Natural killer cell (primary cell): Measurements from ENCODE around the gene ANKFY1. TPM values are rescaled to one million over a fixed set of nuclear protein-coding genes. Genes with fewer than 3 reads are reported as not detected.
A peak's percentile ranks its signal among the peaks of the same experiment; 100 is the strongest.

Experiments
- ATAC-seq, 3 donors: fragments of 150-1000 bp in 2 of 3; fragments of 200-7000 bp in 1 of 3; cut with Tn5 transposase; 1 replicate in 1 of 3; 2 replicates in 2 of 3; pipeline ENCODE4 v1.10.0; 2021; ENCODE audit warnings: mild to moderate bottlenecking in 2 of 3, moderate library complexity in 2 of 3
- DNase-seq, 2 donors: peaks; one replicate each; pipeline versions ENCODE4 v3.0.0 to v3.0.0-alpha.2; 2013 to 2021; ENCODE audit warnings: mixed read lengths in 1 of 2
- H3K27ac ChIP-seq: one replicate; pipeline ENCODE4 v1.5.1; 2013; ENCODE audit warnings: mild to moderate bottlenecking, low read length
- H3K27me3 ChIP-seq: one replicate; pipeline ENCODE4 v1.6.1; 2013; ENCODE audit warnings: low read length; ENCODE audit not compliant: control insufficient read depth, insufficient read depth
- H3K36me3 ChIP-seq: one replicate; pipeline ENCODE4 v1.6.1; 2013; ENCODE audit warnings: low read length; ENCODE audit not compliant: control insufficient read depth, insufficient read depth
- H3K4me1 ChIP-seq: one replicate; pipeline ENCODE4 v1.6.1; 2013; ENCODE audit warnings: low read length; ENCODE audit not compliant: control insufficient read depth, insufficient read depth
- H3K4me3 ChIP-seq: one replicate; pipeline ENCODE4 v1.5.1; 2013; ENCODE audit warnings: low read length
- H3K9me3 ChIP-seq: one replicate; pipeline ENCODE4 v1.6.1; 2013; ENCODE audit warnings: low read length; ENCODE audit not compliant: control insufficient read depth, insufficient read depth
- H3K27ac Mint-ChIP-seq, 2 donors: one replicate each; pipeline ENCODE4 v1.8.0; 2022; ENCODE audit warnings: mild to moderate bottlenecking in 2 of 2, mixed read lengths in 2 of 2, moderate library complexity in 1 of 2
- H3K27me3 Mint-ChIP-seq, 2 donors: one replicate each; pipeline ENCODE4 v1.8.0; 2022; ENCODE audit warnings: low read depth in 2 of 2, mixed read lengths in 2 of 2
- H3K36me3 Mint-ChIP-seq: one replicate; pipeline ENCODE4 v1.8.0; 2022; ENCODE audit warnings: mixed read lengths
- H3K4me1 Mint-ChIP-seq, 2 donors: one replicate each; pipeline ENCODE4 v1.8.0; 2022; ENCODE audit warnings: mixed read lengths in 2 of 2
- H3K4me3 Mint-ChIP-seq: one replicate; pipeline ENCODE4 v1.8.0; 2022; ENCODE audit warnings: mild to moderate bottlenecking, moderate library complexity, mixed read lengths
- H3K9me3 Mint-ChIP-seq, 2 donors: one replicate each; pipeline ENCODE4 v1.8.0; 2022; ENCODE audit warnings: mixed read lengths in 2 of 2
- WGBS: methylation state at CpG from one replicate; pipeline ENCODE4 v1.1.7; 2013; ENCODE audit warnings: missing lambda C conversion rate; ENCODE audit not compliant: insufficient coverage; 5-methylcytosine and 5-hydroxymethylcytosine counted together
- intact Hi-C: fragments of 100-400 bp; cut with micrococcal nuclease; formaldehyde crosslinking; loops from one replicate; pipeline ENCODE4 v1.14.2; 2022
- total RNA-seq, 4 donors: library from RNA; stranded (reverse); fragments of 120-200 nt in 1 of 4; gene quantifications; one replicate each; pipeline versions ENCODE4 v1.2.3 to v1.2.4, GENCODE V29; 2013 to 2022
- TF ChIP-seq, protein P1 (sequence below): fragments of 200-600 bp; IDR thresholded peaks from one replicate; pipeline ENCODE4 v1.8.0; 2022; ENCODE audit warnings: antibody characterized with exemption

Gene ANKFY1
- total RNA-seq, 3 donors from 2014 or later (not counting 1 experiment from before 2014, with no cell fraction given) = 58.4 to 72.4 (median 68.8) TPM

- H3K9me3 Mint-ChIP-seq = no peaks in the 10 kb centered on the region
- no peaks in the 10 kb centered on the region for H3K4me1 Mint-ChIP-seq
- H3K4me3 ChIP-seq = no peak overlapping the region
- no peak overlapping the region for H3K27ac Mint-ChIP-seq
- 96% methylated on average over 4 of the region's 4 CpGs for WGBS
- H3K4me3 Mint-ChIP-seq = no peak overlapping the region
- ATAC-seq (no peak), DNase-seq (no peak)
- intact Hi-C loops = no loop called here
- no peaks in the 10 kb centered on the region for H3K9me3 ChIP-seq
- no peaks in the 10 kb centered on the region for H3K27me3 ChIP-seq
- no peaks in the 10 kb centered on the region for H3K36me3 Mint-ChIP-seq
- H3K36me3 ChIP-seq = peaks cover 19% of the 10 kb centered on the region
- TF ChIP-seq, protein P1, sequence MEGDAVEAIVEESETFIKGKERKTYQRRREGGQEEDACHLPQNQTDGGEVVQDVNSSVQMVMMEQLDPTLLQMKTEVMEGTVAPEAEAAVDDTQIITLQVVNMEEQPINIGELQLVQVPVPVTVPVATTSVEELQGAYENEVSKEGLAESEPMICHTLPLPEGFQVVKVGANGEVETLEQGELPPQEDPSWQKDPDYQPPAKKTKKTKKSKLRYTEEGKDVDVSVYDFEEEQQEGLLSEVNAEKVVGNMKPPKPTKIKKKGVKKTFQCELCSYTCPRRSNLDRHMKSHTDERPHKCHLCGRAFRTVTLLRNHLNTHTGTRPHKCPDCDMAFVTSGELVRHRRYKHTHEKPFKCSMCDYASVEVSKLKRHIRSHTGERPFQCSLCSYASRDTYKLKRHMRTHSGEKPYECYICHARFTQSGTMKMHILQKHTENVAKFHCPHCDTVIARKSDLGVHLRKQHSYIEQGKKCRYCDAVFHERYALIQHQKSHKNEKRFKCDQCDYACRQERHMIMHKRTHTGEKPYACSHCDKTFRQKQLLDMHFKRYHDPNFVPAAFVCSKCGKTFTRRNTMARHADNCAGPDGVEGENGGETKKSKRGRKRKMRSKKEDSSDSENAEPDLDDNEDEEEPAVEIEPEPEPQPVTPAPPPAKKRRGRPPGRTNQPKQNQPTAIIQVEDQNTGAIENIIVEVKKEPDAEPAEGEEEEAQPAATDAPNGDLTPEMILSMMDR = no peak
- H3K27ac ChIP-seq = no peak overlapping the region
- no peaks in the 10 kb centered on the region for H3K4me1 ChIP-seq
- no peaks in the 10 kb centered on the region for H3K27me3 Mint-ChIP-seq
Observed at GRCh38 chr17:4221163-4221562, 42.6 kb downstream of the ANKFY1 start.

- Mint-ChIP-seq H3K36me3 (peaks cover 2% of the 10 kb centered on the region), H3K9me3 (no peaks in the 10 kb centered on the region)
Observed at GRCh38 chr17:4220655-4221054, 43.1 kb downstream of the ANKFY1 start.

GRCh38 chr17:4219241-4219640, 44.5 kb downstream of the ANKFY1 start:
- peaks cover 7 to 8% of the 10 kb centered on the region in 2 donors for H3K4me1 Mint-ChIP-seq
- intact Hi-C loops = no loop called here
- no peak overlapping the region for H3K27ac ChIP-seq
- DNase-seq (no peak), ATAC-seq (no peak)
- peaks cover 17% of the 10 kb centered on the region for H3K36me3 ChIP-seq
- peaks cover 2% of the 10 kb centered on the region for H3K4me1 ChIP-seq
- H3K9me3 Mint-ChIP-seq = no peaks in the 10 kb centered on the region
- H3K4me3 Mint-ChIP-seq = no peak overlapping the region
- no peak overlapping the region for H3K4me3 ChIP-seq
- H3K9me3 ChIP-seq = no peaks in the 10 kb centered on the region
- no peaks in the 10 kb centered on the region for H3K27me3 Mint-ChIP-seq
- H3K27ac Mint-ChIP-seq = no peak overlapping the region
- H3K36me3 Mint-ChIP-seq = peaks cover 7% of the 10 kb centered on the region
- TF ChIP-seq, protein P1 = no peak
- H3K27me3 ChIP-seq = no peaks in the 10 kb centered on the region
- WGBS = 97% methylated on average over 3 of the region's 3 CpGs

More at GRCh38 chr17:4220655-4221054, 43.1 kb downstream of the ANKFY1 start:
- H3K4me1 ChIP-seq = no peaks in the 10 kb centered on the region
- H3K27ac ChIP-seq = no peak overlapping the region
- WGBS = 96% methylated on average over 6 of the region's 7 CpGs
- H3K4me1 Mint-ChIP-seq = peaks cover under 1 to 1% of the 10 kb centered on the region in 2 donors
- H3K4me3 ChIP-seq = no peak overlapping the region
- H3K9me3 ChIP-seq = no peaks in the 10 kb centered on the region
- intact Hi-C loops = no loop called here
- ATAC-seq = no peak
- H3K27ac Mint-ChIP-seq = no peak overlapping the region
- TF ChIP-seq, protein P1 = no peak
- no peaks in the 10 kb centered on the region for H3K27me3 Mint-ChIP-seq
- no peaks in the 10 kb centered on the region for H3K27me3 ChIP-seq
- no peak for DNase-seq
- no peak overlapping the region for H3K4me3 Mint-ChIP-seq
- H3K36me3 ChIP-seq = peaks cover 17% of the 10 kb centered on the region

DNA sequence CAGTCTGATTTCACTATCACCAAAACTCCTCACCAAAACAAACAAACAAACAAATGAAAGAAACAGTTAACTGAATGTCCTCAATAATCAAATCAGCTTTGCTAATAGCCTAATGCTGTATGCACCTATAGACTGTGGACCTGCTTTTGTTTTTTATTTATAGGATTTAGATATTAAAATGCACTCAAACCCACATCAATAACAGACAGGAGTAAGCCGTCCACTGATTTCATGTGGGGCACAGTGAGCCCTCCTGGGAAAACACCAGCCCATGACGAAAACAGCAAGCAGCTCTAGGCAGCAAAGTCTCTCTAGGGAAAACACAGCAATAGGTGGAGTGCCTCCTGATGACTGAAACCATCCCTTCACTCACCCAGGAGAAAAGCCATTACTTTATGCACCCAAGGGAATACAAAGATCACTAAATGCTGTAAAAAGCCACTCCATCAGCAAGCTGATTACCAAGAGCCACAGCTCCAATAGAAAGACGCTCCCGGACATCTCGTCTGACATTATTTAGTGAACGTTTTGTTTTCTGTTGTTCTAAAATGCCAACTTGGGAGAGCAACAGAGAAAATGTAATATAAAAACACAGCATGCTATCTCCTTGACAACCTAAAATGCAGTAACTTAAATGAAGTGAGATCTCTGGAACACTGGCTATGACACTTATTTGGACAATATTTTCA, 47.8 kb downstream of the ANKFY1 start:
- intact Hi-C loops = loop anchor here (1.0 kb wide), 2 partner anchors 88 to 197 kb away; no protein-coding TSS in a partner anchor
- no peaks in the 10 kb centered on the region for H3K9me3 Mint-ChIP-seq

More for the DNA sequence above, 47.8 kb downstream of the ANKFY1 start:
- Mint-ChIP-seq H3K36me3 (peaks cover 7% of the 10 kb centered on the region), H3K4me3 (no peak overlapping the region), H3K27me3 (no peaks in the 10 kb centered on the region), H3K27ac (peak overlapping the region; percentile 22 to 75), H3K4me1 (peaks cover 7 to 8% of the 10 kb centered on the region in 2 donors)
- Histone ChIP-seq H3K9me3 (no peaks in the 10 kb centered on the region), H3K36me3 (peaks cover 7% of the 10 kb centered on the region), H3K27ac (no peak overlapping the region), H3K27me3 (no peaks in the 10 kb centered on the region), H3K4me1 (peaks cover 2% of the 10 kb centered on the region), H3K4me3 (no peak overlapping the region)
- WGBS = 93% methylated on average over 6 of the region's 6 CpGs
- no peak for DNase-seq
- no peak for ATAC-seq
- TF ChIP-seq, protein P1 = no peak
